Spleen (tissue), 7 donors: ENCODE measurements around the gene SDSL.

Experiments used
- CTCF ChIP-seq, 11 experiments: fragments of 200-600 bp in 7 of 11; fragments of 450-650 bp in 4 of 11; sonication (generic) in 4 of 11; IDR thresholded peaks in 8 of 11; conservative IDR thresholded peaks in 3 of 11; 1 replicate in 7 of 11; 2 replicates in 4 of 11; pipeline versions ENCODE4 v1.4.0 to v1.8.0; 2016 to 2021; ENCODE audit warnings: antibody characterized with exemption in 11 of 11, inconsistent platforms in 4 of 11, mild to moderate bottlenecking in 1 of 11
- POLR2A ChIP-seq, 3 donors: fragments of 450-650 bp; IDR thresholded peaks; one replicate each; pipeline ENCODE4 v1.5.1; 2017; ENCODE audit warnings: antibody characterized with exemption in 3 of 3, mild to moderate bottlenecking in 1 of 3
- POLR2AphosphoS5 ChIP-seq, 3 donors: sonication (generic); formaldehyde crosslinking; IDR thresholded peaks; one replicate each; pipeline ENCODE4 v1.5.1; 2017; ENCODE audit warnings: antibody characterized with exemption in 3 of 3
- donor health status: DM: no; HTN: no; CAD: no; lungs with moderate emphysema.
- donor health status: DM: no; HTN: no; CAD: no.
- donor health status: DM: no; HTN: no; CAD: no.

- TF ChIP-seq POLR2A (IDR thresholded peaks at IDR 0.05) = no peak
- TF ChIP-seq CTCF (IDR thresholded peaks at IDR 0.05 in 8 of 11, conservative IDR thresholded peaks at IDR 0.05 in 3 of 11) = peak in 9 of 11 experiments; percentile 14 to 65 (median 54)
- TF ChIP-seq POLR2AphosphoS5 (IDR thresholded peaks at IDR 0.05) = no peak
Observed at GRCh38 chr12:113439606-113440030, 17.4 kb downstream of the SDSL start.
